ENCODE results near the gene PIK3CD.

Gene PIK3CD

GRCh38 chr1:9651565-9652378, at the start of gene PIK3CD:
PIK3CD (plus strand) TSS chr1:9651731; CDS start chr1:9710456, 58,725 bp downstream.
- no peak for DNase-seq

GRCh38 chr1:9601942-9602793, 49.4 kb upstream of the PIK3CD start:
- DNase-seq: no peak

- no peak for DNase-seq
Measured at GRCh38 chr1:9602794-9603167, 48.8 kb upstream of the PIK3CD start.

- no peak for DNase-seq
Measured at GRCh38 chr1:9603307-9603706, 48.2 kb upstream of the PIK3CD start.

GRCh38 chr1:9603766-9604753, 47.5 kb upstream of the PIK3CD start:
- no peak for DNase-seq

GRCh38 chr1:9604836-9605235, 46.7 kb upstream of the PIK3CD start:
- no peak for DNase-seq

GRCh38 chr1:9605946-9606455, 45.5 kb upstream of the PIK3CD start:
- DNase-seq: no peak

- DNase-seq: no peak
Measured at GRCh38 chr1:9606458-9606857, 45.1 kb upstream of the PIK3CD start.

GRCh38 chr1:9606948-9607347, 44.6 kb upstream of the PIK3CD start:
- DNase-seq: no peak

GRCh38 chr1:9607352-9607751, 44.2 kb upstream of the PIK3CD start:
- DNase-seq: no peak

GRCh38 chr1:9609998-9610397, 41.5 kb upstream of the PIK3CD start:
- DNase-seq: no peak

GRCh38 chr1:9610548-9610947, 41.0 kb upstream of the PIK3CD start:
- DNase-seq: no peak

- no peak for DNase-seq
Measured at GRCh38 chr1:9611716-9612115, 39.8 kb upstream of the PIK3CD start.

- DNase-seq: no peak
Measured at GRCh38 chr1:9612162-9612845, 39.2 kb upstream of the PIK3CD start.

- no peak for DNase-seq
Measured at GRCh38 chr1:9612871-9613624, 38.5 kb upstream of the PIK3CD start.

GRCh38 chr1:9613625-9614299, 37.8 kb upstream of the PIK3CD start:
- DNase-seq: no peak

- DNase-seq: peak in 1 of 2 experiments; percentile 22
Measured at GRCh38 chr1:9615316-9616063, 36.0 kb upstream of the PIK3CD start.

GRCh38 chr1:9618909-9619679, 32.4 kb upstream of the PIK3CD start:
- no peak for DNase-seq

GRCh38 chr1:9621032-9621431, 30.5 kb upstream of the PIK3CD start:
- no peak for DNase-seq

All from SHP77 (cell line).